NCI-H2227 (cell line): ENCODE results near the gene APOBEC3H.

ENCODE experiments used
- DNase-seq: peaks from one replicate; lab custom pipeline; 2025; ENCODE audit not compliant: unreplicated experiment; lab: John Stamatoyannopoulos, UW

The APOBEC3H gene

GRCh38 chr22:39153220-39153717 lies 56.2 kb downstream of the APOBEC3H start:
- DNase-seq = no peak
